Naive thymus-derived CD4-positive, alpha-beta T cell (primary cell): ENCODE results near the gene CHRNB1. TPM values are rescaled to one million over a fixed set of nuclear protein-coding genes. Genes with fewer than 3 reads are reported as not detected.
A peak's percentile ranks its signal among the peaks of the same experiment; 100 is the strongest.

ENCODE experiments used
- ATAC-seq: fragments of 150-1000 bp; cut with Tn5 transposase; 2 replicates; pipeline ENCODE4 v1.10.0; 2021; ENCODE audit warnings: mild to moderate bottlenecking, moderate library complexity
- CTCF ChIA-PET: fragments of 350-600 bp; sonication (Branson Sonifier 250); formaldehyde crosslinking; loops from one replicate; lab custom pipeline; 2021; ENCODE audit warnings: antibody characterized with exemption; lab: Charles Lee
- POLR2A ChIA-PET: fragments of 350-600 bp; sonication (Branson Sonifier 250); formaldehyde crosslinking; loops from one replicate; lab custom pipeline; 2021; ENCODE audit warnings: antibody characterized with exemption, inconsistent platforms; lab: Charles Lee
- DNase-seq, 9 donors: peaks; one replicate each; pipeline versions ENCODE4 v3.0.0 to v3.0.0-alpha.2; 2020 to 2022; ENCODE audit warnings: mixed read lengths in 1 of 9
- H3K27ac ChIP-seq: one replicate; pipeline ENCODE4 v1.7.0; 2013; ENCODE audit warnings: mild to moderate bottlenecking, low read depth, low read length, moderate library complexity
- H3K27me3 ChIP-seq, 2 donors: one replicate each; pipeline ENCODE4 v1.7.0; 2013; ENCODE audit warnings: low read length in 2 of 2, mild to moderate bottlenecking in 2 of 2, moderate library complexity in 2 of 2; ENCODE audit not compliant: control insufficient read depth in 2 of 2, insufficient read depth in 2 of 2
- H3K36me3 ChIP-seq, 3 experiments: 1 replicate in 2 of 3; 2 replicates in 1 of 3; pipeline ENCODE4 v1.7.0; 2013; ENCODE audit warnings: low read length in 3 of 3, mild to moderate bottlenecking in 3 of 3, moderate library complexity in 1 of 3; ENCODE audit not compliant: insufficient read depth in 3 of 3, control insufficient read depth in 2 of 3
- H3K4me1 ChIP-seq, 2 donors: one replicate each; pipeline ENCODE4 v1.7.0; 2013; ENCODE audit warnings: low read length in 2 of 2, mild to moderate bottlenecking in 2 of 2, moderate library complexity in 1 of 2; ENCODE audit not compliant: control insufficient read depth in 2 of 2, insufficient read depth in 2 of 2
- H3K4me3 ChIP-seq: 2 replicates; pipeline ENCODE4 v1.7.0; 2013; ENCODE audit warnings: mild to moderate bottlenecking, low read length
- H3K9me3 ChIP-seq, 3 experiments: 1 replicate in 2 of 3; 2 replicates in 1 of 3; pipeline ENCODE4 v1.7.0; 2013; ENCODE audit warnings: low read length in 3 of 3; ENCODE audit not compliant: control insufficient read depth in 2 of 3
- H3K27ac Mint-ChIP-seq, 9 donors: one replicate each; pipeline ENCODE4 v1.8.0; 2020 to 2022; ENCODE audit warnings: mixed read lengths in 9 of 9, mild to moderate bottlenecking in 8 of 9, moderate library complexity in 5 of 9, inconsistent platforms in 2 of 9
- H3K27me3 Mint-ChIP-seq, 5 donors: one replicate each; pipeline ENCODE4 v1.8.0; 2021 to 2022; ENCODE audit warnings: mixed read lengths in 5 of 5, mild to moderate bottlenecking in 1 of 5
- H3K36me3 Mint-ChIP-seq, 5 donors: one replicate each; pipeline ENCODE4 v1.8.0; 2020 to 2022; ENCODE audit warnings: mixed read lengths in 5 of 5, mild to moderate bottlenecking in 3 of 5, inconsistent platforms in 1 of 5
- H3K4me1 Mint-ChIP-seq, 7 donors: one replicate each; pipeline ENCODE4 v1.8.0; 2020 to 2022; ENCODE audit warnings: mixed read lengths in 7 of 7, mild to moderate bottlenecking in 3 of 7, inconsistent platforms in 1 of 7
- H3K4me3 Mint-ChIP-seq, 10 donors: one replicate each; pipeline ENCODE4 v1.8.0; 2020 to 2022; ENCODE audit warnings: mild to moderate bottlenecking in 10 of 10, mixed read lengths in 10 of 10, moderate library complexity in 6 of 10, inconsistent platforms in 2 of 10
- H3K9me3 Mint-ChIP-seq, 11 donors: one replicate each; pipeline ENCODE4 v1.8.0; 2020 to 2022; ENCODE audit warnings: mixed read lengths in 11 of 11, mild to moderate bottlenecking in 4 of 11, inconsistent platforms in 1 of 11, moderate library complexity in 1 of 11
- intact Hi-C, 2 donors: fragments of 100-400 bp; cut with micrococcal nuclease; formaldehyde crosslinking; loops; one replicate each; pipeline ENCODE4 v1.15.1; 2023
- polyA plus RNA-seq, 2 donors: library from polyadenylated mRNA; unstranded; fragments of 300-500 nt; fragmentation: Illumina TruSeq; gene quantifications; one replicate each; pipeline ENCODE4 v1.2.3, GENCODE V29; 2021
- total RNA-seq, 6 experiments: library from RNA in 5 of 6; stranded (reverse) in 5 of 6; gene quantifications; 1 replicate in 5 of 6; 2 replicates in 1 of 6; pipeline ENCODE4 v1.2.3 and lab custom pipeline; 2021 to 2026

Gene CHRNB1
- total and polyA plus RNA-seq, 7 experiments from 2014 or later: 6.0 to 24.8 (median 7.3) TPM

GRCh38 chr17:7418472-7419152, 26.2 kb upstream of the CHRNB1 start:
- Mint-ChIP-seq H3K4me3 (no peak overlapping the region), H3K27ac (peak overlapping the region in 1 of 9 donors; percentile 62), H3K36me3 (no peaks in the 10 kb centered on the region), H3K27me3 (no peaks in the 10 kb centered on the region), H3K4me1 (peaks cover 0 to 7% (median 0%) of the 10 kb centered on the region in 7 donors), H3K9me3 (no peaks in the 10 kb centered on the region)
- ATAC-seq (no peak), DNase-seq (no peak)
- CTCF ChIA-PET: no interaction called here
- Histone ChIP-seq H3K27me3 (no peaks in the 10 kb centered on the region), H3K9me3 (no peaks in the 10 kb centered on the region), H3K4me1 (no peaks in the 10 kb centered on the region), H3K27ac (no peak overlapping the region), H3K4me3 (no peak overlapping the region), H3K36me3 (no peaks in the 10 kb centered on the region)
- intact Hi-C loops: no loop called here
- POLR2A ChIA-PET: no interaction called here

GRCh38 chr17:7419819-7420610, 24.8 kb upstream of the CHRNB1 start, which contains the start of gene SPEM1:
SPEM1 (plus strand) TSS chr17:7420324; CDS start chr17:7420385, 61 bp downstream.
- POLR2A ChIA-PET: no interaction called here
- no peak for DNase-seq

GRCh38 chr17:7421186-7421585, 23.7 kb upstream of the CHRNB1 start:
- H3K27me3 ChIP-seq: no peaks in the 10 kb centered on the region
- Mint-ChIP-seq H3K36me3 (no peaks in the 10 kb centered on the region), H3K4me1 (peaks cover 0 to 7% (median 0%) of the 10 kb centered on the region in 7 donors), H3K9me3 (no peaks in the 10 kb centered on the region), H3K27ac (no peak overlapping the region), H3K4me3 (no peak overlapping the region), H3K27me3 (peaks cover 0 to 3% (median 0%) of the 10 kb centered on the region in 5 donors)
- ChIA-PET POLR2A (interaction anchor here (0.8 kb wide), 1 partner anchor 55 kb away, joined by 3 read pairs; no protein-coding TSS in a partner anchor), CTCF (interaction anchor here (2.4 kb wide), 1 partner anchor 66 kb away, joined by 7 read pairs; the partner anchor contains the start of gene TMEM95)
- H3K9me3 ChIP-seq: no peaks in the 10 kb centered on the region
- H3K27ac ChIP-seq: no peak overlapping the region
- H3K36me3 ChIP-seq: no peaks in the 10 kb centered on the region
- intact Hi-C loops: no loop called here
- no peak for ATAC-seq
- no peaks in the 10 kb centered on the region for H3K4me1 ChIP-seq
- no peak for DNase-seq
- H3K4me3 ChIP-seq: no peak overlapping the region

More at GRCh38 chr17:7419819-7420610, 24.8 kb upstream of the CHRNB1 start, which contains the start of gene SPEM1:
- Mint-ChIP-seq H3K9me3 (no peaks in the 10 kb centered on the region), H3K27ac (peak within 1 kb of the TSS in 1 of 9 donors; percentile 38), H3K4me1 (peaks cover 0 to 7% (median 0%) of the 10 kb centered on the region in 7 donors), H3K36me3 (no peaks in the 10 kb centered on the region), H3K27me3 (peaks cover 0 to 3% (median 0%) of the 10 kb centered on the region in 5 donors), H3K4me3 (no peak within 1 kb of the TSS)
- CTCF ChIA-PET: interaction anchor here (2.4 kb wide), 1 partner anchor 65 kb away, joined by 7 read pairs; the partner anchor contains the start of gene TMEM95
- no peak for ATAC-seq
- intact Hi-C loops: no loop called here
- Histone ChIP-seq H3K9me3 (no peaks in the 10 kb centered on the region), H3K27me3 (no peaks in the 10 kb centered on the region), H3K4me1 (no peaks in the 10 kb centered on the region), H3K27ac (no peak within 1 kb of the TSS), H3K4me3 (no peak within 1 kb of the TSS), H3K36me3 (no peaks in the 10 kb centered on the region)

GRCh38 chr17:7423679-7424078, 21.2 kb upstream of the CHRNB1 start:
- Mint-ChIP-seq H3K4me3 (no peak overlapping the region), H3K27me3 (peaks cover 0 to 3% (median 0%) of the 10 kb centered on the region in 5 donors), H3K36me3 (no peaks in the 10 kb centered on the region), H3K4me1 (no peaks in the 10 kb centered on the region), H3K9me3 (peaks cover 0 to 2% (median 0%) of the 10 kb centered on the region in 11 donors), H3K27ac (peak overlapping the region in 1 of 9 donors; percentile 72)
- no peaks in the 10 kb centered on the region for H3K27me3 ChIP-seq
- no peak overlapping the region for H3K27ac ChIP-seq
- ATAC-seq: no peak
- no peak for DNase-seq
- POLR2A ChIA-PET: no interaction called here
- no peaks in the 10 kb centered on the region for H3K9me3 ChIP-seq
- H3K4me1 ChIP-seq: no peaks in the 10 kb centered on the region
- intact Hi-C loops: no loop called here
- no peaks in the 10 kb centered on the region for H3K36me3 ChIP-seq
- CTCF ChIA-PET: interaction anchor here (1.4 kb wide), 1 partner anchor 67 kb away, joined by 3 read pairs; no protein-coding TSS in a partner anchor
- no peak overlapping the region for H3K4me3 ChIP-seq

- ChIA-PET POLR2A (interaction anchor here (0.6 to 1.9 kb wide), 4 partner anchors 10 to 91 kb away, joined by 3 to 6 read pairs (median 4); partner anchors contain the start of gene TMEM102), CTCF (no interaction called here)
- Histone ChIP-seq H3K4me3 (no peak within 1 kb of the TSS), H3K9me3 (no peaks in the 10 kb centered on the region), H3K27ac (no peak within 1 kb of the TSS), H3K27me3 (no peaks in the 10 kb centered on the region), H3K36me3 (no peaks in the 10 kb centered on the region), H3K4me1 (no peaks in the 10 kb centered on the region)
- Mint-ChIP-seq H3K27me3 (peaks cover 0 to 3% (median 0%) of the 10 kb centered on the region in 5 donors), H3K36me3 (no peaks in the 10 kb centered on the region), H3K9me3 (peaks cover 0 to 2% (median 0%) of the 10 kb centered on the region in 11 donors), H3K4me1 (no peaks in the 10 kb centered on the region), H3K4me3 (no peak within 1 kb of the TSS), H3K27ac (peak within 1 kb of the TSS in 3 of 9 donors; percentile 24 to 46 (median 29))
- ATAC-seq (no peak), DNase-seq (no peak)
- intact Hi-C loops: no loop called here
These were observed 19.5 kb upstream of the CHRNB1 start, which contains the start of gene SPEM2 for GRCh38 chr17:7425316-7425715. SPEM2 (plus strand) TSS chr17:7425616; CDS start chr17:7425689, 73 bp downstream.

GRCh38 chr17:7425756-7426155, 19.1 kb upstream of the CHRNB1 start:
- intact Hi-C loops: no loop called here
- no peak for ATAC-seq
- no peak overlapping the region for H3K4me3 Mint-ChIP-seq

More at GRCh38 chr17:7425756-7426155, 19.1 kb upstream of the CHRNB1 start:
- POLR2A ChIA-PET: interaction anchor here (0.6 to 1.9 kb wide), 4 partner anchors 9 to 90 kb away, joined by 3 to 6 read pairs (median 4); partner anchors contain the start of gene TMEM102
- CTCF ChIA-PET: no interaction called here
- Histone ChIP-seq H3K36me3 (no peaks in the 10 kb centered on the region), H3K27me3 (no peaks in the 10 kb centered on the region), H3K27ac (no peak overlapping the region), H3K4me3 (no peak overlapping the region), H3K9me3 (no peaks in the 10 kb centered on the region), H3K4me1 (no peaks in the 10 kb centered on the region)
- peaks cover 0 to 2% (median 0%) of the 10 kb centered on the region in 11 donors for H3K9me3 Mint-ChIP-seq
- DNase-seq: no peak
- peaks cover 0 to 3% (median 0%) of the 10 kb centered on the region in 5 donors for H3K27me3 Mint-ChIP-seq
- peaks cover 0 to 1% (median 0%) of the 10 kb centered on the region in 7 donors for H3K4me1 Mint-ChIP-seq
- peak overlapping the region in 1 of 9 donors; percentile 46 for H3K27ac Mint-ChIP-seq
- H3K36me3 Mint-ChIP-seq: no peaks in the 10 kb centered on the region
